ENCODE measurements around the gene SDK2.

Gene SDK2

DNA sequence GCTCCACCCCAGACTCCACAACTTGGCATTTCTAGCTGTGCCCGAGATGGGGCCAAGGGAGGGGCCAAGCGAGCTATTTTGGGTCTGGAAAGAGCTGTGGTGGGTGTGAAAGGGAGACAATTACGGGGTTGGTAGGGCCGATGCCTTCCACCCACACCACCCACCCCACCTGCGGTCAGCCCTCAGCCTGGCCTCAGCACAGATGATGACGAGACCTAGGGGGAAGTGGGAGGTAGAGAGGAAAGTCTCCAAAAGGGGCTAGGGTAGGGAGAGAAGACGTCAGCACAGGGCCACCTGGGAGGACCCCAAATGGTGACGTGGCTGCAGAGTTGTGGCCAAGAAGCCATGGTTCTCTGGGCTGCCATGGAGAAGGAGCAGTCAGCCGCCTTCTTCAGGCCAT, 83.1 kb downstream of the SDK2 start:
- Histone ChIP-seq H3K4me1 (ENCODE audit: insufficient read depth, low read length) (peaks cover 5% of the 10 kb centered on the region; the same call in 1 of the 2 replicates), H3K27ac (ENCODE audit: low read length) (no peak overlapping the region), H3K9ac (ENCODE audit: low read depth, low read length) (no peak overlapping the region), H3K36me3 (ENCODE audit: insufficient read depth, low read depth, low read length) (no peaks in the 10 kb centered on the region), H3K27me3 (ENCODE audit: insufficient read depth, low read length) (no peaks in the 10 kb centered on the region), H3K9me3 (ENCODE audit: insufficient read depth, low read depth, low read length) (no peaks in the 10 kb centered on the region), H3K4me3 (ENCODE audit: low read length) (no peak overlapping the region)

DNA sequence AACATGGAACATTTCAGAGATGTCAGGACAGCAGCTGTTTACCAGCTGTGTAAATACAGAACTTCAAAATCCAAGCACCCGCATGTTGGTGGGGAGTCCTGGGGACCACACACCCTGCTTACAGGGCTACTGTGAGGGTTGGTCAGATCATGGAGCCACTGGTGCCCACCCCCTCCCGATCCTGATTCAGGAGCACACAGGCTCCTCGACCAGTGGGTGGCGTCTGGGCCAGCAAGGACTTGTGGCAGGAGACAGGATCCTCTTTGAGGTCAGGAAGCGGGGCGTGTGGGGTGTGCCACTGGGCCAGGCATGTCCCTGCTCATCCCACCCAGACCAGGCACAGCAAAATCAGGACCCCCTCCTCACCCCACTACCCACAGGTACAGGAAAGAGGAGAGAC, 83.6 kb downstream of the SDK2 start:
- no peak overlapping the region for H3K27ac ChIP-seq (ENCODE audit: low read length)

GRCh38 chr17:73559532-73559931, 84.7 kb downstream of the SDK2 start:
- no peaks in the 10 kb centered on the region for H3K27me3 ChIP-seq (ENCODE audit: insufficient read depth, low read length)
- H3K4me3 ChIP-seq (ENCODE audit: low read length) = no peak overlapping the region
- no peaks in the 10 kb centered on the region for H3K36me3 ChIP-seq (ENCODE audit: insufficient read depth, low read depth, low read length)
- no peaks in the 10 kb centered on the region for H3K9me3 ChIP-seq (ENCODE audit: insufficient read depth, low read depth, low read length)
- H3K9ac ChIP-seq (ENCODE audit: low read depth, low read length) = no peak overlapping the region
- 0 out of 2 replicates have a peak, but pooled peaks cover 4% of the 10 kb centered on the region for H3K4me1 ChIP-seq (ENCODE audit: insufficient read depth, low read length)
- no peak overlapping the region for H3K27ac ChIP-seq (ENCODE audit: low read length)

More for the DNA sequence above, 83.6 kb downstream of the SDK2 start:
- Histone ChIP-seq H3K36me3 (ENCODE audit: insufficient read depth, low read depth, low read length) (no peaks in the 10 kb centered on the region), H3K9me3 (ENCODE audit: insufficient read depth, low read depth, low read length) (no peaks in the 10 kb centered on the region), H3K4me1 (ENCODE audit: insufficient read depth, low read length) (peaks cover 4% of the 10 kb centered on the region; the same call in 1 of the 2 replicates), H3K4me3 (ENCODE audit: low read length) (no peak overlapping the region), H3K27me3 (ENCODE audit: insufficient read depth, low read length) (no peaks in the 10 kb centered on the region), H3K9ac (ENCODE audit: low read depth, low read length) (no peak overlapping the region)

DNA sequence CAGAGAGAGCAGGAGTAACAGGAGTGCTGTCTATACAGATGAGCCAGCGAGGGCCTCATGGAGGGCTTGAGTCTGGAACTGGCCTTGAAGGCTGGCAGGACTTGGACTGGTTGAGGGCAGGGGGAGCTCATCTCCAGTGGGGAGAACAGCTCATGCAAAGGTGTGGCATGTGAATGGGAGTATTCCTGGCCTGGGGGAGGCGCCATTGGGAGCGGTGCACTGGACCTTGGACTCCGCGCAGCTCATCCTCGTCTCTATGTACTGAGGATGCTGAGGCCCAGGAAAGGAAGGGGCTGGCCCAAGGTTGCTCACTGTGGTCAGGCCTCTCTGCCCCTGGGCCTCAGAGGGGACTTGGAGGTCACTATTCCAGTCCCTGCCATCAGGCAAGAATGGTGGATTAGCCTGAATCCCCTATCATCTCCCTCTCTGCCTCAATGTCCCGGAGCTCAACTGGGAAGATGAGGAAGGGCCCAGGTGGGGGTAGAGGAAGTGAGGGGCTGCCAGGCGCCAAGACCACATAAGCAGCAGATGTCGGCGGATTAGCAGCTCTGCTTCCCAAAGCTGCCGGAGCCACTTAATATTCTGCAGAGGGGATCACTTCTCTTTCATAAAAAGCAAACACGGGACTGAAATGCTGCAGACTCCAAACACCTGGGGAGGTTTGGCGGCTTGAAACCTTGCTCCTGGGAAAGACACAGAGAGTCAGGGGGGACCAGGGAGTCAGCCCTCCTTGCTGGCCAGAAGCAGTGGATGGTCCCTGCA, 88.9 kb downstream of the SDK2 start:
- Histone ChIP-seq H3K4me1 (ENCODE audit: insufficient read depth, low read length) (0 out of 2 replicates have a peak, but pooled peaks cover 4% of the 10 kb centered on the region), H3K36me3 (ENCODE audit: insufficient read depth, low read depth, low read length) (no peaks in the 10 kb centered on the region), H3K4me3 (ENCODE audit: low read length) (no peak overlapping the region), H3K9me3 (ENCODE audit: insufficient read depth, low read depth, low read length) (no peaks in the 10 kb centered on the region), H3K9ac (ENCODE audit: low read depth, low read length) (no peak overlapping the region), H3K27me3 (ENCODE audit: insufficient read depth, low read length) (no peaks in the 10 kb centered on the region), H3K27ac (ENCODE audit: low read length) (no peak overlapping the region)

DNA sequence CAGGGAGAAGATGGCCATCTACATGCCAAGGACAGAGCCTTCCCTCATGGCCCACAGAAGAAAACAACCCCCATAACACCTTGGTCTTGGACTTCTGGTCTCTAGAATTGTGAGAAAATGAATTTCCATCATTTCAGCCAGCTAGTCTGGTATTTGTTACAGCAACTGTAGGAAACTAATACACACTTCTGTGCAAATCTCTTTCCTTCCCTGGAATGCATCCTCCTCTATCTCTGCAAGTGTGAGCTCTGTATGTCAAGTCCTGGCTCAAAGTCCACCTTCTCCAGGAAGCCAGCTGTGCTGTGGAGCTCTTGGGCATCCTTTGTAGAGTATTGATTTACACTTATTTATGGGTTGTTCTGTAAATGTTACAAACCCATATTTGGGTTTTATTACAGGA, 89.7 kb downstream of the SDK2 start:
- no peaks in the 10 kb centered on the region for H3K9me3 ChIP-seq (ENCODE audit: insufficient read depth, low read depth, low read length)
- no peak overlapping the region for H3K9ac ChIP-seq (ENCODE audit: low read depth, low read length)
- H3K27me3 ChIP-seq (ENCODE audit: insufficient read depth, low read length) = no peaks in the 10 kb centered on the region
- no peak overlapping the region for H3K27ac ChIP-seq (ENCODE audit: low read length)
- H3K4me3 ChIP-seq (ENCODE audit: low read length) = no peak overlapping the region
- H3K4me1 ChIP-seq (ENCODE audit: insufficient read depth, low read length) = 0 out of 2 replicates have a peak, but pooled peaks cover 4% of the 10 kb centered on the region
- H3K36me3 ChIP-seq (ENCODE audit: insufficient read depth, low read depth, low read length) = no peaks in the 10 kb centered on the region

GRCh38 chr17:73553311-73553710, 90.9 kb downstream of the SDK2 start:
- Histone ChIP-seq H3K9me3 (ENCODE audit: insufficient read depth, low read depth, low read length) (no peaks in the 10 kb centered on the region), H3K27ac (ENCODE audit: low read length) (no peak overlapping the region), H3K27me3 (ENCODE audit: insufficient read depth, low read length) (no peaks in the 10 kb centered on the region), H3K4me1 (ENCODE audit: insufficient read depth, low read length) (no peaks in the 10 kb centered on the region), H3K9ac (ENCODE audit: low read depth, low read length) (no peak overlapping the region), H3K4me3 (ENCODE audit: low read length) (no peak overlapping the region), H3K36me3 (ENCODE audit: insufficient read depth, low read depth, low read length) (no peaks in the 10 kb centered on the region)

DNA sequence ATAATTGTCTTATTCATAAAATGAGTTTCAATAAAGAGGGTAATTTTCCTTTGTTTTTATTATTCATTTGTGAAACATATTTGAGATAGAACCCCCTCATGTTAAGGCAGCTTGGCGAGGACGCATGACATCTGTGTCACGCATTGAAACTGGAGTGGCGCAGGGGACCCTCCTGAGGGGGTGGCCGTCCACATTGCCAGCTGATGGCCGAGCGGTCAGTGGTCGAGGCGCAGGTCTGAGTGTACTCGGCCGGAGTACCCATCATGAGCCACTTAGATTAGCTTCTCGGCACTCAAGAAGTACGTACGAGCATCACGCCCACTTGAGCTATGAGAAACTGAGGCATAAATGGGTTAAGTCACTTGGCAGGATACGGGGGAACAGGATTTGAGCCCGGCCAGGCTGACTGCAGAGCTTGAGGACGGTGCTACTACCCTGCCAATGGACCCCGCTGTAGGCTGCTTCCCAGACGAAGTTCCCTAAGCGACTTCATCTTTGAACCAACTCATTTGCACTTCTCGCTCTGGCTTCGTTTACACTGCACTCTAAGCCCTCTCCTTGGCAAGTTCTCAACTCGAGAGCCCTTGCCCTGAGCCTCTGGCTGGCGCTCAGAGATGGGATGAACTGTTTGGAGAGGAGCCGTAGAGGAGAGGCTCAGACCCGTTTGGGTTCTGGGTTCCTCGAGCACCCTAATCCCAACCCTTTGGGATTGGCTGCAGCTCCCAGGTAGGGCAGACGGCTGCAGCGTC, 91.8 kb downstream of the SDK2 start:
- Histone ChIP-seq H3K27me3 (ENCODE audit: insufficient read depth, low read length) (no peaks in the 10 kb centered on the region), H3K4me3 (ENCODE audit: low read length) (no peak overlapping the region), H3K36me3 (ENCODE audit: insufficient read depth, low read depth, low read length) (no peaks in the 10 kb centered on the region), H3K9me3 (ENCODE audit: insufficient read depth, low read depth, low read length) (no peaks in the 10 kb centered on the region), H3K27ac (ENCODE audit: low read length) (no peak overlapping the region), H3K4me1 (ENCODE audit: insufficient read depth, low read length) (no peaks in the 10 kb centered on the region), H3K9ac (ENCODE audit: low read depth, low read length) (no peak overlapping the region)

- Histone ChIP-seq H3K27me3 (ENCODE audit: insufficient read depth, low read length) (no peaks in the 10 kb centered on the region), H3K4me3 (ENCODE audit: low read length) (no peak overlapping the region)
Observed at GRCh38 chr17:73551759-73552158, 92.5 kb downstream of the SDK2 start.

DNA sequence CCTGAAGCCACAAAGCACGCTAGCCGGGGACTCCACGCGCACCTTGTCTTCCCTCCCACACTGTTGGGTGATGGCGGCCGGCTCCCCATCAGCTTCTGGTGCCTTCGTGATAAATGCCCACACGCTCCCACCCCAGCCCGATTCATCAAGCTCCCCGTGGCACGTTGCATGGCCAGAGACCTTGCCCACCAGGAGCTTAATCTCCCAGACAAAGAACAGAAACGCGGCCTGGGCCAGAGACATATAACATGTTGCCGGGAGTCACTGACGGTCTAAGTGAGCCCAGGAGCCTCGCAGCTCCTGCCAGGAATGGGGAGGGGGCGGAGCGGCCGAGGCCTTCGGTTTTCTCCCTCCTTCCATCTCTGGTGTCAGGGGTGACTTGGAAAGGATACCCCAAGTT, 93.1 kb downstream of the SDK2 start:
- Histone ChIP-seq H3K27me3 (ENCODE audit: insufficient read depth, low read length) (no peaks in the 10 kb centered on the region), H3K9me3 (ENCODE audit: insufficient read depth, low read depth, low read length) (no peaks in the 10 kb centered on the region), H3K4me1 (ENCODE audit: insufficient read depth, low read length) (0 out of 2 replicates have a peak, but pooled peaks cover 3% of the 10 kb centered on the region), H3K36me3 (ENCODE audit: insufficient read depth, low read depth, low read length) (no peaks in the 10 kb centered on the region), H3K27ac (ENCODE audit: low read length) (no peak overlapping the region), H3K9ac (ENCODE audit: low read depth, low read length) (no peak overlapping the region), H3K4me3 (ENCODE audit: low read length) (no peak overlapping the region)

More at GRCh38 chr17:73551759-73552158, 92.5 kb downstream of the SDK2 start:
- Histone ChIP-seq H3K36me3 (ENCODE audit: insufficient read depth, low read depth, low read length) (no peaks in the 10 kb centered on the region), H3K4me1 (ENCODE audit: insufficient read depth, low read length) (0 out of 2 replicates have a peak, but pooled peaks cover 3% of the 10 kb centered on the region), H3K27ac (ENCODE audit: low read length) (no peak overlapping the region), H3K9ac (ENCODE audit: low read depth, low read length) (no peak overlapping the region), H3K9me3 (ENCODE audit: insufficient read depth, low read depth, low read length) (no peaks in the 10 kb centered on the region)

- Histone ChIP-seq H3K4me3 (ENCODE audit: low read length) (no peak overlapping the region), H3K27ac (ENCODE audit: low read length) (no peak overlapping the region), H3K36me3 (ENCODE audit: insufficient read depth, low read depth, low read length) (no peaks in the 10 kb centered on the region), H3K9ac (ENCODE audit: low read depth, low read length) (no peak overlapping the region), H3K9me3 (ENCODE audit: insufficient read depth, low read depth, low read length) (no peaks in the 10 kb centered on the region), H3K27me3 (ENCODE audit: insufficient read depth, low read length) (no peaks in the 10 kb centered on the region), H3K4me1 (ENCODE audit: insufficient read depth, low read length) (peaks cover 3% of the 10 kb centered on the region; the same call in 1 of the 2 replicates)
Observed at GRCh38 chr17:73550556-73550955, 93.7 kb downstream of the SDK2 start.

DNA sequence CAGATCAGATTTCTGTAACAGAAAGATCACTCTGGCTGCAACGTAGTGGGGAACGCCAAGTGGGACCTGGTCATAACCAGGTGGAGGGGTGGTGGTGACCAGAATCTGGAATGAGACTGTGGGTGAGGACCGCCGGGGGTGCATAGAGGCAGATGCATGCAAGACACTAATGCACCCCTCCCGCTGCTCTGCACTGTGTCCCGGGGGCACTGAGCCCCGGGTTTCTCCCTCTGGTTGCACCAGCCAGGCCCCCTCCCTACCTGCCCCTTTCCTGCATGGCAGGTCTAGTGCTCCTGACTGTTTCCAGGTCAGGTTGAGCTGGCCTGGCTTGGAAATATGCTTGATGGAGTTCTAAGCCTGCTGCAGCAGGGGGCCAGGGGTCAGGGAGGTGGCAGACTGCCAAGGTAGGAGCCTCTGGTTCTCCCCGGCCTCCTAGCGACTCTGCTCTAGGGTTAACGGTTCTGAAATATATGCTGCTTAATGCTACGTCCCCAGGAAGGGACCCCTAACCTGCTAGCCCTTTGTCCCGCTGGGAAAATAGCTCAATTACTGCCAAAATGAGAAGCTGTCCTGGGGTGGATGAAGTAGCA, 94.3 kb downstream of the SDK2 start:
- peaks cover 3% of the 10 kb centered on the region; the same call in 1 of the 2 replicates for H3K4me1 ChIP-seq (ENCODE audit: insufficient read depth, low read length)
- no peak overlapping the region for H3K4me3 ChIP-seq (ENCODE audit: low read length)
- no peaks in the 10 kb centered on the region for H3K36me3 ChIP-seq (ENCODE audit: insufficient read depth, low read depth, low read length)
- H3K27ac ChIP-seq (ENCODE audit: low read length) = no peak overlapping the region
- H3K9ac ChIP-seq (ENCODE audit: low read depth, low read length) = no peak overlapping the region
- no peaks in the 10 kb centered on the region for H3K27me3 ChIP-seq (ENCODE audit: insufficient read depth, low read length)
- no peaks in the 10 kb centered on the region for H3K9me3 ChIP-seq (ENCODE audit: insufficient read depth, low read depth, low read length)
